Fibroblast of skin of abdomen (primary cell): Measurements from ENCODE around the gene SMS.

Experiments used
- DNase-seq: peaks from one replicate; pipeline ENCODE4 v3.0.0-alpha.2; 2013

SMS gene

DNA sequence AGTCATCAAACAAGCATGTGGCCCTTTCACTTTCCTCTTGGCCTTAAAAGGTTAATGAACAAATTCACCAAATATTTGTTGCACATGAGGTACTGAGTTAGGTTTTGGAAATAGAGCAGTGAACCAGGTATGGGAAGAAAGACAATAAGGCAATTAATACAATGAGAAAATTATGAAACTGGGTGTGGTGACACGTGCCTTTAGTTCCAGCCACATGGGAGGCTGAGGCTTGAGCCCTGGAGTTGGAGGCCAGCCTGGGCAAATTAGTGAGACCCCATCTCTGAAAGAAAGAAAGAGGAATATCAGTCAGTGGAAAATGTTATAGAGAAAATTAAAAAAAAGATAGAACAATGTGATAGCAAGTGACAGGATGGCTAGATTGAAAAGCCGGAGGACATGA is 99.7 kb downstream of the SMS start:
- no peak for DNase-seq

DNA sequence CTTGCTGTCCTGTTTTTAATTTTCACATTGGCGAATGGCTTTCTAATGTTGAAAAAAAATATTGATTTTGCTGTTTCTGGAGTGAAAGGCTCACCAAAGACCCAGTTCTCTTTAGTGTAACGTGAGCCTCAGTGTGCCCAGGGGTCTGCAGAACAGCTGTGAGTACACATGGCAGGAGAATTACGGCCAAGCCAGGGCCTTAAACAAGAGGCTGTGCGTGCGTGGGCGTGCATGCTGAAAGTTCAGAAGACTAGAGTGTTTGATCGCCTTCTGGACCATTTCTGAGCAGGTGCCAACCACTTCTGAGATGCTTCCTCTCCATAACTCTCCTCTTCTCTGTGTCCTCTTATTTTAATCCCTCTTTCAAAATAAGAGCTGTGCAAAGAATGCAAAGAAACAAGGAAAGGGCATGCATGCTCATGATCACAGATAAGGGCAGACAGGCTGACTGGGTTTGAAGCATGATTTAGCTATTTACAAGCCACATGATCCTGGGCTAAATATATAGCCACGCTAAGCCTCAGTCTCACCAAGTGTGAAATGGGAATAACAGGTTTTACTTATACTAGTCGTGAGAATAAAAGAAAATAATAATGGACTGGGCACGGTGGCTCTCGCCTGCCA is 101.5 kb downstream of the SMS start:
- DNase-seq: no peak

DNA sequence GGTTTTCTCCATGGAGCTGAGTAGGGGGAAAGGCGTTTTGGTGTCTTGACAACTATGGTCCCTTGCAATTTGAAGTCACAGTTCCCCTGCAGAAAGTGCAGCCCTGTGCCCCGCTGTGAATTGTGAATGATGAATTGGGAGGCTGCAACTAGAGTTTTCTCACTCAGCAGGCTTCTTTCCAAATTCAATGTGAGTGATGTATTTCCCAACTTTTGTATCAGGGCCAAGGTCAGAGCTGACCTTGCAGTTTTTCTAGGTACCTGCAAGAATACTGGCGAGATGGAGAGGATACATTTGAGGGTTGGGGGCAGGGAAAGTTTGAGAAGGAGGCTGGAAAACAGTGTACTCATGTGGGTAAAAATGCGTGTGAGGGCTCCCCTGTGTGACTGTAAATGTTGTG is 103.4 kb downstream of the SMS start:
- DNase-seq: no peak
